Right kidney (tissue), 1 donor: ENCODE results near the gene CCDC34.

Experiments
- DNase-seq: peaks from one replicate; pipeline ENCODE4 v3.0.0-alpha.2; 2016

CCDC34 gene

GRCh38 chr11:27395556-27396258, 32.7 kb upstream of the CCDC34 start:
- DNase-seq, result no peak

- no peak for DNase-seq
Measured at GRCh38 chr11:27394781-27395228, 31.8 kb upstream of the CCDC34 start.

- DNase-seq, result no peak
Measured at GRCh38 chr11:27392278-27393114, 29.5 kb upstream of the CCDC34 start.

- no peak for DNase-seq
Measured at GRCh38 chr11:27391331-27392015, 28.5 kb upstream of the CCDC34 start.

DNA sequence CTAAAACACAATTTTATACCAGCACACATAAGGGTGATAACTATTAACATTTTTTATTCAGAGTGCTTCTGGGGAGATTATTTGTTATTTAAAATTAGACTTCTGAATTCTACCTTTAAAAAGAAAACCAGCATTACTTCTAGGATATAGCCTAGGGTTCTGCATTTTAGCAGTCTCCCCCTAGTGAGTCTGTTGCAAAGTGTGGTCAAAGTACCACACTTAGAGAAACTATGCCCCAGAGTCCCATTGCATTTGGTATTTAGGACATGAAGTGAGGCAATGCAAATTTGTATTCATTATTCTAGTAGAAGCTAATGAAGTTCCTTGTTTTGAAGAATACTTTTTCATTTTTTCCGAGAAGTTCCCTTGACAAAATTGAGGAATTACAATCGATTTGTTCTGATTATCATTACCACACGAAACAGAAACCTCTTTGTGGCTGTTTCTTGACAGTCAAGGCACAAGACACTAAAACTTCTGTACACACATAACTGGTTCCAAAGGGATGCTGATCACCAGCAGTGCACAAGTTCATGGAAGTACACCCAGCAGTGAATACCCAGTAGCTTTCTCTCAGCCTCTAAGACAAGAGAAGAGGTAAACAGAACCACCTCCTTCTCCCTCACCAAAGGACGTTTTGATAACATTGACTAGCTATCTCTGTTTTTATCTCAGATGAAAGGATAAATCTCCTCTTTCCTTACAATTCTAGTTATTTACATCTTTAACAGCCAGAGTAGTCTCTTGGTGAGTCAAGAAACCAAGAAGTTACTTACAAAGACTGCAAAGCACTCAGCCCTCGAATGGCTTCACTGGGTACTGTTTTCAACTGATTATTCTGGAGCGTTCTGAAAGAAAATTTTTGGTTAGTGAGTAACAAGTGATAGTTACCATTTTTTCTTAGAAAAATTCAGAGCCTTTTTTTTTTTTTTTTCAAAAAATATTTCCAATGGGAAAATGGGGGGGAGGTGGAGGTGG, 27.6 kb upstream of the CCDC34 start:
- no peak for DNase-seq

GRCh38 chr11:27388869-27389268, 25.9 kb upstream of the CCDC34 start:
- no peak for DNase-seq

DNA sequence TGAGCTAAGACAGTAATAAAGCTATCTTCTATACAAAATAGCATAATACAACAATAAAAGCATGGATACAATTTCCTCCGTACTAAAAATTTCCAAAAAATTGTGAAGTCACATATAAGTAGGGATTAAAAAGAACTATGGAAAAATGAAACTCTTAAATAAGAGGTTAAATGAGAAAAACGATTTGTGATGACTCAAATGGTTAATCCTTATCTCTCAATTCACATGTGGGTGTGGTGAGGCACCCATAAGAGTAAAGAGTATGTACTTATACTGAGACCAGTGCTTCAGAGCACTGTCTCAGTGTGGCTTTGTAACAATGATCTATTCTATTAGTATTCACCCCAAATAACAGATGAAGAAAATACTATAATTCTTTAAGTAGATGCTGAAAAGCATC, 25.0 kb upstream of the CCDC34 start:
- DNase-seq, result no peak

GRCh38 chr11:27387362-27387761, 24.3 kb upstream of the CCDC34 start:
- no peak for DNase-seq

DNA sequence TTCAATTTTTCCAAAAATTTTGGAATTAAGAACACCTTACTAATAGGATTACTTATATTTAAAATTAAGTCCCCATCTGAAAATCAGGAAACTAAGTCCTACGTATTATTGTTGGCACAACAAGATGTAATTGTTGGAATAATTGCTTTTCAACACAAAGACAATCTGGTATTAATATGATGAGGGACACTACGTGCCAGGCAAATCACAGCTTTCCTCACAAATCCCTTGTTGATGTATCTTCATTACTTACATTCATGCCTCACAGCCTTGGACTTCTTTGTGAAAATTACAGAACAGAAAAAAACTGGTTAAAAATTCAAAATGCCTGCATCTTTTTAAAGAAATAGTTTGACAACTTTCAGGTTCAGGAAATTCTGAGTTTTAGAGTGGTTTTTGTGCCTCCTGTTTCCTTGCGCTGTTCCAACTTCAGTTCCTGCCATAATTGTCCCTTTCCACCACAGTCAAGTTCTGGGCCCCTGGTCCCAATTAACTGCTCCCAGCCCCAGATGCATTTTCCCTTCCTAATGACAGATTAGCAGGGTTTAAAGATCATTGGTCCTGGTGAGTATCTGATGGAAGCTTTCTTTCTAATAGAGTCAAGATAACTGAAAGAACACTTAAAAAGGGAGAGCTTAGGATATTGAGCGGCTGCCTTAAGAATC, 23.3 kb upstream of the CCDC34 start:
- DNase-seq, result no peak

- no peak for DNase-seq
Measured at GRCh38 chr11:27385245-27385644, 22.2 kb upstream of the CCDC34 start.

GRCh38 chr11:27384227-27384626, 21.2 kb upstream of the CCDC34 start:
- DNase-seq, result no peak

DNA sequence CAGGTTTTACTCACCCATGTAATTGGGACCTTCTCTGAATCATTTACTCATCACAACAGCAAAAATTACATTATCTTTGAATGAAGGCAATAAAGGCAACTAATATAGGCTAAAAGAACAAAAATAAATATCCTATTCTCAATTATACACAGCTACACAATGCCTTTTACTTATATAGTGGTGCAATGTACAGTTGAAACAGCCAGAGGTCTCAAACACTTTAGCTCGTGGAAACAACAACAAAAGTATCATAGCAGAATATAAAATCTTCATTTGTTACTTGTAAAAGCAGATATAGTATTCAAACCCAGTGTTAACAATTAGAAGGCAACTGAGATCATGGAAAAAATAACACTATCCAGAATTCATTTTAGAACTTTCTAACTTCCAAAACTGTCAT, 20.6 kb upstream of the CCDC34 start:
- no peak for DNase-seq

DNA sequence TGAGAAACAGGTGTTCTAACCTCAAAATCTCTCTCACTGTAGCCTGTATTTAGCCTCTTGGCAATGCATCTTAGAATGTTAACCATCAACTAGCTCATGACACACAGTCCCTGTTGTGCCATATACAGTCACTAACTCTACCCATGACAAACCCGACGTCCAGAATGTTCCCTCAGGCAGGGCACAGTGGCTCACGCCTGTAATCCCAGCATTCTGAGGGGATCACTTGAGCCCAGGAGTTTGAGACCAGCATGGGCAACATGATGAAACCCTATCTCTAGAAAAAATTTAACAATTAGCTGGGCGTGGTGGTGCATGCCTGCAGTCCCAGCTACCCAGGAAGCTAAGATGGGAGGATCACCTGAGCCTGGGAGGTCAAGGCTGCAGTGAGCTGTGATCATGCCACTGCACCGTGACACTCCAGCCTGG, 18.2 kb upstream of the CCDC34 start:
- no peak for DNase-seq

DNA sequence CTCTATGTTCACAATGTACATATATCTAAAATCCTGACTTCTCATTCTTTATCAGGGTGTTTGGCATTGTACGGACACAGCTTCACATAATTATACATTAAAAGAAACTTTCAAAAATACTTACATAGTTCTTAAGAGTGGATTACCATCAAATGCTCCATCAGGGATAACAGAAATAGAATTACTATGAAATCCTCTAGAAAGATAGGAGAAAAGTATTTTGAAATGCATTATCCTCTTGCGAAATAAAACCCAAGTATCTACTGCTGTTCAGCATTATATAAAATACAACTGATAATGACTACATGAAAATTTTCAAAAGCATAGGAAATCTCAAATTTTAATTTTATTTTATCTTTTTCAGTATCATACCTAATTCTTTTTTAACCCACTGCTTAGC, 17.8 kb upstream of the CCDC34 start:
- DNase-seq, result no peak

GRCh38 chr11:27379449-27379848, 16.4 kb upstream of the CCDC34 start:
- DNase-seq, result no peak

DNA sequence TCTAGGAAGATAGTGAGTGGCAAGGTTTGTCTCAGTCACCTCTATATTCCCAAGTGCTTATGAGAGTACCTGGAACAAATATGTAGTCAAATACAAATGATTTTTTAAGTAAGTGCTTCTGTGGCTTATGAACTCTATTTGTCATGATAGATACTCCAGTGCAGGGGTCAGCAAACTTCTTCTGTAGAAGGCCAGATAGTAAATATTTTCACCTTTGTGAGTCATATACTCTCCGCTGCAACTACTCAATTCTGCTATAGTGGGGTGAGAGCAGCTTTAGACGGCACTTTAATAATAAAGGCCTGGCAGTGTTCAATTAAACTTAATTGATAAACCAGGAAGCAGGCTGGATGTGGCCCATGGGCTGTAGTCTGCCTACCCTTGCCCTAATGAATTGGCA, 12.4 kb upstream of the CCDC34 start:
- DNase-seq, result no peak

GRCh38 chr11:27373856-27374602, 11.0 kb upstream of the CCDC34 start:
- DNase-seq, result no peak

DNA sequence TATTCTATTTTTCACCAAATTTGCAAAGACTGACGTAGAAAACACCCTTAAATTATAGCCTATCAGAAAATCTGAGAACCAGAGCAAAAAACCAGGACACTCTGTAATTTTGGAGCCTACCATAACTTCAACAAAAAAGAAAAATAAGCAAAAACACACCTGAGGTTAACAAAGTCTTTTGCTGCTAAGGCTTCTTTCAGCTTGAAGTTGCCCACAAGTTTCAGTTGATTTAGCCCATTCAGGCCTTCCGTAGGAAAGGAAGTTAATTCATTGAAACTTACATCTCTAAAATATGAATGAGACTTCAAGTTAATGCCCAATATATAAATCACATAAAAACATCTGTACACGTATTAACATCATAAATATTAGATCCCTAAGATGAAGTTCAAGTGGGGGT, 10.4 kb upstream of the CCDC34 start:
- DNase-seq, result no peak

- no peak for DNase-seq
Measured at GRCh38 chr11:27372164-27372563, 9.1 kb upstream of the CCDC34 start.

- no peak for DNase-seq
Measured at GRCh38 chr11:27371489-27371888, 8.5 kb upstream of the CCDC34 start.

- DNase-seq, result no peak
Measured at GRCh38 chr11:27370374-27370773, 7.4 kb upstream of the CCDC34 start.
